ENCODE results near the gene FGFR4.

Gene FGFR4

GRCh38 chr5:177142778-177143177 lies 56.1 kb downstream of the FGFR4 start:
- no peak for TF ChIP-seq CTCF (IDR thresholded peaks at IDR 0.05; ENCODE audit: borderline replicate concordance, insufficient read depth, low read depth, low read length)
- no peak overlapping the region for H3K4me3 ChIP-seq (ENCODE audit: low read depth, low read length)

GRCh38 chr5:177146891-177147638 lies 60.4 kb downstream of the FGFR4 start:
- no peak overlapping the region for H3K4me3 ChIP-seq (ENCODE audit: low read depth, low read length)
- TF ChIP-seq CTCF (IDR thresholded peaks at IDR 0.05; ENCODE audit: borderline replicate concordance, insufficient read depth, low read depth, low read length) = no peak

All from GM12875 (cell line).